Endothelial cell of umbilical vein (primary cell): ENCODE measurements around the gene SIVA1.

Source experiments
- EZH2 ChIP-seq: IDR thresholded peaks from 2 replicates; pipeline ENCODE4 v1.6.1; 2012; ENCODE audit warnings: borderline replicate concordance, low read depth, mild to moderate bottlenecking, moderate library complexity, low read length, inconsistent platforms; ENCODE audit not compliant: severe bottlenecking
- FOS ChIP-seq: IDR thresholded peaks from 2 replicates; pipeline ENCODE4 v1.6.1; 2011; ENCODE audit warnings: mild to moderate bottlenecking, low read length, moderate library complexity, borderline replicate concordance; ENCODE audit not compliant: insufficient read depth
- MYC ChIP-seq: IDR thresholded peaks from one replicate; pipeline ENCODE4 v1.6.1; 2011; ENCODE audit warnings: mild to moderate bottlenecking, low read depth, low read length
- POLR2A ChIP-seq: IDR thresholded peaks from 2 replicates; pipeline ENCODE4 v1.6.1; 2012; ENCODE audit warnings: low read depth, mild to moderate bottlenecking, control low read depth, low read length
- TF ChIP-seq, protein P1 (sequence below), 2 donors: IDR thresholded peaks; 1 replicate in 1 of 2; 2 replicates in 1 of 2; pipeline ENCODE4 v1.5.1; 2011; ENCODE audit warnings: low read length in 2 of 2, mild to moderate bottlenecking in 2 of 2, moderate library complexity in 2 of 2, control low read depth in 1 of 2, inconsistent platforms in 1 of 2, low read depth in 1 of 2; ENCODE audit not compliant: insufficient read depth in 1 of 2; ENCODE audit errors: extremely low read depth in 1 of 2

- TF ChIP-seq, protein P1, sequence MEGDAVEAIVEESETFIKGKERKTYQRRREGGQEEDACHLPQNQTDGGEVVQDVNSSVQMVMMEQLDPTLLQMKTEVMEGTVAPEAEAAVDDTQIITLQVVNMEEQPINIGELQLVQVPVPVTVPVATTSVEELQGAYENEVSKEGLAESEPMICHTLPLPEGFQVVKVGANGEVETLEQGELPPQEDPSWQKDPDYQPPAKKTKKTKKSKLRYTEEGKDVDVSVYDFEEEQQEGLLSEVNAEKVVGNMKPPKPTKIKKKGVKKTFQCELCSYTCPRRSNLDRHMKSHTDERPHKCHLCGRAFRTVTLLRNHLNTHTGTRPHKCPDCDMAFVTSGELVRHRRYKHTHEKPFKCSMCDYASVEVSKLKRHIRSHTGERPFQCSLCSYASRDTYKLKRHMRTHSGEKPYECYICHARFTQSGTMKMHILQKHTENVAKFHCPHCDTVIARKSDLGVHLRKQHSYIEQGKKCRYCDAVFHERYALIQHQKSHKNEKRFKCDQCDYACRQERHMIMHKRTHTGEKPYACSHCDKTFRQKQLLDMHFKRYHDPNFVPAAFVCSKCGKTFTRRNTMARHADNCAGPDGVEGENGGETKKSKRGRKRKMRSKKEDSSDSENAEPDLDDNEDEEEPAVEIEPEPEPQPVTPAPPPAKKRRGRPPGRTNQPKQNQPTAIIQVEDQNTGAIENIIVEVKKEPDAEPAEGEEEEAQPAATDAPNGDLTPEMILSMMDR (IDR thresholded peaks at IDR 0.05; ENCODE audit: extremely low read depth in 1 of 2, insufficient read depth in 1 of 2, low read depth in 1 of 2, low read length in 2 of 2): no peak
- TF ChIP-seq POLR2A (no peak), EZH2 (no peak), MYC (no peak), FOS (no peak)
Observed at GRCh38 chr14:104734601-104734990, 18.4 kb upstream of the SIVA1 start.
